K562 (cell line): ENCODE results near the gene ERBB4. TPM values are rescaled to one million over a fixed set of nuclear protein-coding genes. Genes with fewer than 3 reads are reported as not detected.

Experiments used
- ATAC-seq: fragments of 200-7000 bp; cut with Tn5 transposase; 3 replicates; pipeline ENCODE4 v1.9.1; 2020; ENCODE audit warnings: moderate library complexity
- BruUV-seq: library from RNA; stranded (reverse); fragments of 400-500 nt; replicated peaks from 2 replicates; lab custom pipeline; 2021; lab: Mats Ljungman, UMichigan
- CTCF ChIA-PET: fragments of 300-600 bp; formaldehyde crosslinking; extraction: SDS; loops from one replicate; lab custom pipeline; 2021; ENCODE audit warnings: low intra/inter-chr PET ratio; lab: Yijun Ruan, JAX
- POLR2A ChIA-PET: fragments of 300-600, 350-650 bp; sonication (Branson Sonifier 250); formaldehyde crosslinking; extraction: SDS; loops from one replicate; lab custom pipeline; 2021; ENCODE audit warnings: antibody characterized with exemption, inconsistent platforms; lab: Yijun Ruan, JAX
- DNase-seq, 4 experiments: peaks; one replicate each; pipeline versions ENCODE4 v3.0.0 to v3.0.0-alpha.2; 2011 to 2018; ENCODE audit warnings: low spot score in 3 of 4, mixed read lengths in 3 of 4; ENCODE audit errors: extremely low read depth in 1 of 4
- FAIRE-seq: peaks from 2 replicates; lab custom pipeline; 2011; peaks lifted over from hg19 to GRCh38; lab: Jason Lieb, UNC
- H2AFZ ChIP-seq: 2 replicates; pipeline ENCODE4 v1.6.0; 2011; ENCODE audit warnings: low read depth, low read length, control low read depth, inconsistent platforms
- H3K27ac ChIP-seq: fragments of 200-600 bp; 3 replicates; pipeline ENCODE4 v1.8.0; 2011; ENCODE audit warnings: low read depth, mild to moderate bottlenecking, control low read depth, inconsistent platforms, low read length, moderate library complexity, mixed read lengths; ENCODE audit errors: extremely low read depth
- H3K27me3 ChIP-seq, 2 experiments: fragments of 300-600 bp in 1 of 2; 2 replicates in 1 of 2; 3 replicates in 1 of 2; pipeline versions ENCODE4 v1.6.0 to v1.8.0; 2011; ENCODE audit warnings: inconsistent platforms in 2 of 2, low read length in 2 of 2, mild to moderate bottlenecking in 1 of 2, mixed read lengths in 1 of 2, moderate library complexity in 1 of 2; ENCODE audit not compliant: control insufficient read depth in 2 of 2, insufficient read depth in 2 of 2
- H3K36me3 ChIP-seq: fragments of 300-600 bp; 3 replicates; pipeline ENCODE4 v1.8.0; 2011; ENCODE audit warnings: mild to moderate bottlenecking, low read length, inconsistent platforms; ENCODE audit not compliant: control insufficient read depth, insufficient read depth
- H3K4me1 ChIP-seq, 2 experiments: fragments of 200-600 bp in 1 of 2; replicated peaks in 1 of 2; 2 replicates in 1 of 2; 3 replicates in 1 of 2; pipeline versions ENCODE4 v1.5.1 to v1.8.0; 2011; ENCODE audit warnings: inconsistent platforms in 2 of 2, low read length in 2 of 2, mild to moderate bottlenecking in 1 of 2, mixed read lengths in 1 of 2, moderate library complexity in 1 of 2; ENCODE audit not compliant: control insufficient read depth in 2 of 2, insufficient read depth in 2 of 2
- H3K4me2 ChIP-seq: 2 replicates; pipeline ENCODE4 v1.6.1; 2011; ENCODE audit warnings: low read length, control low read depth, inconsistent platforms, mixed read lengths; ENCODE audit not compliant: insufficient read depth
- H3K4me3 ChIP-seq: fragments of 200-600 bp; sonication (generic), shearing (Covaris generic); 2 replicates; pipeline ENCODE4 v1.5.1; 2016; ENCODE audit warnings: control low read depth, inconsistent platforms
- H3K79me2 ChIP-seq: fragments of 200-600 bp; 3 replicates; pipeline ENCODE4 v1.8.0; 2011; ENCODE audit warnings: low read length, inconsistent platforms; ENCODE audit not compliant: control insufficient read depth, insufficient read depth
- H3K9ac ChIP-seq, 2 experiments: 2 replicates each; pipeline versions ENCODE4 v1.6.0 to v1.6.1; 2011; ENCODE audit warnings: low read depth in 2 of 2, low read length in 2 of 2, control low read depth in 1 of 2, inconsistent platforms in 1 of 2, mild to moderate bottlenecking in 1 of 2, mixed read lengths in 1 of 2; ENCODE audit not compliant: insufficient read depth in 1 of 2
- H3K9me1 ChIP-seq: one replicate; pipeline ENCODE4 v1.6.0; 2011; ENCODE audit warnings: inconsistent platforms, mild to moderate bottlenecking, low read length, moderate library complexity; ENCODE audit not compliant: control insufficient read depth, insufficient read depth
- H3K9me3 ChIP-seq: replicated peaks from 2 replicates; pipeline ENCODE4 v1.5.1; 2011; ENCODE audit warnings: low read depth, low read length, inconsistent platforms; ENCODE audit not compliant: control insufficient read depth, insufficient read depth
- H4K20me1 ChIP-seq: replicated peaks from 2 replicates; pipeline ENCODE4 v1.6.1; 2011; ENCODE audit warnings: low read length, inconsistent platforms, mixed read lengths; ENCODE audit not compliant: control insufficient read depth, insufficient read depth
- CHAMP1 ChIP-seq: fragments of 450-650 bp; IDR thresholded peaks from 2 replicates; pipeline ENCODE4 v1.6.1; 2016; ENCODE audit warnings: mild to moderate bottlenecking
- CHD2 ChIP-seq: IDR thresholded peaks from 2 replicates; pipeline ENCODE4 v1.6.1; 2011; ENCODE audit warnings: low read depth, low read length
- FOSL1 ChIP-seq: fragments of 200-800 bp; sonication (Bioruptor generic); conservative IDR thresholded peaks from 2 replicates; pipeline ENCODE4 v1.6.1; 2016; ENCODE audit warnings: missing genetic modification characterization, missing compliant biosample characterization
- FUS ChIP-seq: fragments of 200-400 bp; formaldehyde crosslinking; optimal IDR thresholded peaks from 2 replicates; pipeline ENCODE3; 2017; ENCODE audit warnings: low read depth, low read length
- GTF2A2 ChIP-seq: IDR thresholded peaks from 2 replicates; pipeline ENCODE4 v1.6.1; 2016; ENCODE audit warnings: mild to moderate bottlenecking, missing genetic modification characterization, missing compliant biosample characterization
- JUNB ChIP-seq: fragments of 450-650 bp; formaldehyde crosslinking; conservative IDR thresholded peaks from 2 replicates; pipeline ENCODE4 v1.4.0; 2020; ENCODE audit warnings: mild to moderate bottlenecking
- MTA2 ChIP-seq: fragments of 450-650 bp; IDR thresholded peaks from 2 replicates; pipeline ENCODE4 v1.6.1; 2016; ENCODE audit warnings: low read depth
- TCF3 ChIP-seq: sonication (generic); formaldehyde crosslinking; IDR thresholded peaks from 2 replicates; pipeline ENCODE4 v1.4.0; 2020; ENCODE audit warnings: mild to moderate bottlenecking, missing genetic modification reagents
- ZNF384 ChIP-seq: IDR thresholded peaks from 2 replicates; pipeline ENCODE4 v1.6.1; 2012; ENCODE audit warnings: low read depth, low read length, improper control_type of control experiment
- ZNF512 ChIP-seq: IDR thresholded peaks from 2 replicates; pipeline ENCODE4 v1.6.1; 2016; ENCODE audit warnings: missing genetic modification characterization, missing compliant biosample characterization
- WGBS: fragments of 100-300 bp; shearing (Covaris generic); methylation state at CpG from one replicate; pipeline ENCODE4 v1.1.6; 2016; ENCODE audit warnings: low coverage, mixed read lengths; ENCODE audit not compliant: insufficient coverage; ENCODE audit errors: missing lambda C conversion rate; 5-methylcytosine and 5-hydroxymethylcytosine counted together
- in situ Hi-C: fragments of 300-500 bp; cut with MboI; formaldehyde crosslinking; loops from 4 replicates; pipeline ENCODE4 v1.15.0; 2018; ENCODE audit warnings: inconsistent platforms, mixed read lengths
- intact Hi-C: fragments of 100-400 bp; cut with micrococcal nuclease; formaldehyde crosslinking; loops from 2 replicates; pipeline ENCODE4 v1.14.2; 2022
- polyA plus RNA-seq, 8 experiments: library from polyadenylated mRNA; depleted of rRNA in 4 of 8; stranded (reverse) in 5 of 8; unstranded in 3 of 8; fragments of >200 nt; fragmentation: Nextera tagmentation in 2 of 8; fragmentation: Illumina TruSeq in 1 of 8; extraction: Ambion mirVana in 2 of 8; extraction: Trizol in 1 of 8; gene quantifications; 2 replicates each; pipeline versions ENCODE4 v1.2.1 to v1.2.3, GENCODE V29; 2011 to 2014; ENCODE audit warnings: inconsistent platforms in 1 of 8, missing spikeins in 1 of 8
- total RNA-seq, 7 experiments: library from RNA; depleted of rRNA in 6 of 7; stranded (reverse); fragments of >200 nt in 6 of 7; fragmentation: Illumina TruSeq in 2 of 7; extraction: Trizol in 2 of 7; gene quantifications; 2 replicates each; pipeline versions ENCODE4 v1.2.1 to v1.2.3, GENCODE V29; 2011 to 2021; ENCODE audit warnings: low replicate concordance in 1 of 7

The ERBB4 gene
- total and polyA plus RNA-seq, 9 of the 15 experiments (the other 6 are each of a cell fraction or from before 2014, with no cell fraction given) = not detected

DNA sequence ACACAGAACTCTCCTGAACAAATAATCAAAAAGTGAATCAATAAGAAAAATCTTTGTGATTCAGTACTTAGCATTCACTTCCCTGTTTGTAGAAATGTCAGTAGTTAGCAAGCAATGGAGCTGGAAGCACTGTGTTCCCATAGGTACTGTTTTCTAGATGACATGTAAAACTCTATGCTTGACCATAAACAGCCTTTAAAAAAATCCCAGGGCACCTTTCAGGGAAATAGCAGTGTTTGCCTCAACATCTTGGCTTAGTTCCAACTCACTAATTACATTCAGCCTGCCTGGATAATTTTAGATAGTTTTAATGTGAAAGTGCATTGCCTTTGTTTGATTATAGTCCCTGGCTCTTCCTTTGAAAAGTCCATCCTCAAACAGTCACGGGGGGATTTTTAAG is 721.8 kb downstream of the ERBB4 start (continued):
- TF ChIP-seq CHAMP1 (no peak), MTA2 (no peak), CHD2 (no peak), ZNF384 (no peak)

DNA sequence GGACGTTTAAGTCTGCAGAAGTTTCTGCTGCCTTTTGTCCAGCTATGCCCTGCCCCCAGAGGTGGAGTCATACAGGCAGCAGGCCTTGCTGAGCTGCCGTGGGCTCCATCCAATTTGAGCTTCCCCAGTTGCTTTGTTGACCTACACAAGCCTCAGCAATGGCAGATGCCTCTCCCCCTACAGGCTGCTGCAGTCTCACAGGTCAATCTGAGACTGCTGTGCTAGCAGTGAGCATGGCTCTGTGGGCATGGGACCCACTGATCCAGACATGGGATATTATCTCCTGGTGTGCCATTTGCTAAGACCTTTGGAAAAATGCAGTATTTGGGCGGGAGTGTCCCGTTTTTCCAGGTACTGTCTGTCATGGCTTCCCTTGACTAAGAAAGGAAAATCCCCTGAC is 726.0 kb downstream of the ERBB4 start:
- H3K4me2 ChIP-seq = no peak overlapping the region
- intact Hi-C loops (no loop called here), in situ Hi-C loops (no loop called here)
- no peaks in the 10 kb centered on the region for H3K9me1 ChIP-seq
- FAIRE-seq (no peak), ATAC-seq (no peak), DNase-seq (no peak)
- H3K4me3 ChIP-seq = no peak overlapping the region
- no peak overlapping the region for H2AFZ ChIP-seq
- no peaks in the 10 kb centered on the region for H3K79me2 ChIP-seq
- ChIA-PET POLR2A (no interaction called here), CTCF (no interaction called here)
- 3% methylated on average over 4 of the region's 4 CpGs for WGBS
- BruUV-seq = no TSS peak
- H3K9me3 ChIP-seq = no peaks in the 10 kb centered on the region
- H3K27ac ChIP-seq = no peak overlapping the region
- no peaks in the 10 kb centered on the region for H3K27me3 ChIP-seq
- no peaks in the 10 kb centered on the region for H3K4me1 ChIP-seq
- TF ChIP-seq ZNF512 (tag) = no peak
- TF ChIP-seq TCF3 (CRISPR knock-in tag) = no peak
- no peak for TF ChIP-seq FOSL1
- TF ChIP-seq FUS = no peak
- TF ChIP-seq JUNB = no peak
- no peak for TF ChIP-seq GTF2A2 (tag)
- no peak overlapping the region for H3K9ac ChIP-seq
- no peaks in the 10 kb centered on the region for H3K36me3 ChIP-seq
- no peaks in the 10 kb centered on the region for H4K20me1 ChIP-seq
